IPS DF 4.7 (cell line): Measurements from ENCODE around the gene LAD1.

Experiments used
- DNase-seq: peaks from one replicate; pipeline ENCODE4 v3.0.0-alpha.2; 2013; ENCODE audit warnings: low spot score; ENCODE audit errors: extremely low read depth

LAD1 gene

GRCh38 chr1:201350884-201351283 lies 48.2 kb downstream of the LAD1 start:
- DNase-seq, result no peak

DNA sequence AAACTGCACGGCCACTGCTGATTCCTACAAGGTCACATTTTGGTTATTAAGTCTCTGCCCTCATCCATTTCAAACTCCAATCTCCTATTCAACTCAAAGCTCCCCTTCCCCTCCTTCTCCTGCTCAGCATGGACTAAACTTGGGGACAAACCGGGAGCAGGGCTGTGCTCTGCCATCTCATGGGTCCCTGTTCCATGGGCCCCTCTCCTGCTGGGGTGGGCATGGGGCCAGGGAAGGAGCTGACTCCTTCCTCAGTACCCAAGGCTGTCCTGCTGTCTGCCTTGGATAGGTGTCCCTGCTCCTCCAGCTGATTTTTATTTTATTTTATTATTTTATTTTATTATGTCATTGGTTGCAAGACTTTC lies 48.8 kb downstream of the LAD1 start:
- DNase-seq, result no peak

DNA sequence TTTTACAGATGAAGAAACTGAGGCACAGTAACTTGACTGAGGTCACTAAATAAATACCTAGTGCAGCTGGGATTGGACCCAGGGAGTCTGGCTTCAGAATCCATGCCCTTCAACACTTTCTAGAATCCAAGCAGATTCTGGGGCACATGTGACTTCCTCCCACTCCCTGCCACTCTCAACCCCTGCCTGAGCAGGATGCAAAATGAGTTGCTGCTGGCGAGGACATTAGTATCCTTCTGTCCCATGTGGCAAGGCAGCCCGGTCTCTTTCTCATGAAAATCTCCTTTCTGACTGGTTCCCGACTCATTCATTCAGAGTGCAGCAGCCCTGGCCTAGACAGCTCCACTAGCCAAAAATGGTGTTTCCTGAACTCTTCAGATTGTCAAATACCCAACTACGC lies 50.0 kb downstream of the LAD1 start:
- no peak for DNase-seq

DNA sequence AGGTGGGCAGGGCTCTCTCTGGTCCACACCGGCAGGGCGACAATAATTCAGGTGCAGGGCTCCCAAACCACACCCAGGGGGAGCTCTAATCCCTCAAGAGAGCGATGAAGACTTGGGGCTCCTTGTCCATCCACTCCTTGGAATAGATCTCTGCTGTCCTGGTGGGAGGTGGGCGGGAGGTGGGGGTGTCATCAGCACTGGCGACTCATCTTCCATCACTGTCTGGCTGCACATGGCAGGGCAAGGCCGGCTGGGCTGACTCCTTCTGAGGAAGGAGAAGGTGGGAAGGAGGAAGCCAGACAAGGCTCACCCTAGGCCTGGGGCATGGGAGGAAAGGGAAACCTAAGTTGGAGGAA lies 50.9 kb downstream of the LAD1 start:
- peak; percentile 78 for DNase-seq

GRCh38 chr1:201347498-201348210 lies 51.5 kb downstream of the LAD1 start:
- DNase-seq, result peak; percentile 58

GRCh38 chr1:201346987-201347386 lies 52.1 kb downstream of the LAD1 start:
- no peak for DNase-seq

GRCh38 chr1:201346337-201346939 lies 52.7 kb downstream of the LAD1 start:
- DNase-seq, result peak; percentile 71

DNA sequence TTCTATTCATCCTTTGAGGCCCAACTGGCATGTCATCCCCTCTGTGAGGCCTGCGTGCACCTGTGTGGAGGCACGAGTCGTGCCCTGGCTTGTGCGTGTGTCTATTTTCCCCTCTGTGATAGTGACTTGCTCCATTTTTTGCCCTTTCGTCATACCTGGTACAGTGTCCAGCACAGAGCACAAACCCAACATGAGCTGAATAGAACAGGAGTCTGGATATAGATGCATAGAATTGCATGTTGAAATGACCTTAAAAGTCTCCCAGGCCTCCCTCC lies 54.1 kb downstream of the LAD1 start:
- DNase-seq, result no peak

GRCh38 chr1:201344206-201345080 lies 54.7 kb downstream of the LAD1 start:
- DNase-seq, result no peak

DNA sequence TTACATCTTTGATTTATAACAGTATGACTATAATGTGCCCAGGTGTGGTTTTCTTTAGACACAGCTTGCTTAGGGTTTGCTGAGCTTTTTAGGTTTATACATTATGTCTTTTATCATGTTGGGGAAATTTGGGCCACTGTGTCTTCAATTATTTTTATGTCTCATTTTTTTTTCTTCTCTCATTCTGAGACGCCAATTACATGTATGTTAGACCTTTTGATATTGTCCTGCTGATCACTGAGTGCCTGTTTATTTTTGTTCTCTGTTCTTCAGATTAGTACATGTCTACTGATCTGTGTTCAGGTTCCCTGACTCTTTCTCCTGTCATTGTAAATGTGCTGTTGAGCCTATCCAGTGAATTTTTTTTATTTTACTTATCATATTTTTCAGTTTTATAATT lies 57.7 kb downstream of the LAD1 start:
- no peak for DNase-seq

DNA sequence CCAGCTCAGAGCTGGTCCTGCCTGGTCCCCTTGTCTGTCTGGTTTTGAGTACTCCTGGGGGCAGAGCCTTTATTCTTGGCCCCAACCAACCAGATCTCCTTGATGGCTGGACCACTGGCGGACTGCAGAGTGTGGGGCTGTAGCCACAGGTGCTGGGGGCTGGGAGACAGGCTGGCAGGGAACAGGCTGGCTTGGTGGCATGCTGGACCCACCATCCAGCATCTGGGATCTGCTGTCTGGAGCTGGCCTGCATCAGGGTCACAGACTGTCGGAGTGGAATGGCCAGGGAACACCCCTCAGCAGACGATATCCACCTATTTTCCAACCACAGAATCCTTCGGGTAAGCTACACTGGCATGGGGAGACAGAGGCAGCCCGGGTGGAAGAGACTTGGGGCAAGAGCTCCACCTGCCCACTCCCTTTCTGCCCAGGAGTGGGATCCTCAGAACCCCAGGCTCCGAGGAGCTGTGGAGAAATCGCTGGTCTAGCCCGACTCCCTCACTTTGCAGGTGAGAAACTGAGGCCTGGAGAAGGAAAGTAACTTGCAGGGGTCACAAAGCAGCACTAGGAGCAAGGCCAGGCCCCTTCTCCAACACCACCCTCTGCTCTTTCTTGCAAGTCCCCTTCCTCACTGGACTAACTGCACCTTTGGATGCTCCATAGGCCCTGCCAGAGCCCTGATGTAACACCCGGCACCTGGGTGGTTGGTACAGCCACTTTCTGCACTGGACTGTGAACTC lies 62.2 kb downstream of the LAD1 start:
- no peak for DNase-seq

DNA sequence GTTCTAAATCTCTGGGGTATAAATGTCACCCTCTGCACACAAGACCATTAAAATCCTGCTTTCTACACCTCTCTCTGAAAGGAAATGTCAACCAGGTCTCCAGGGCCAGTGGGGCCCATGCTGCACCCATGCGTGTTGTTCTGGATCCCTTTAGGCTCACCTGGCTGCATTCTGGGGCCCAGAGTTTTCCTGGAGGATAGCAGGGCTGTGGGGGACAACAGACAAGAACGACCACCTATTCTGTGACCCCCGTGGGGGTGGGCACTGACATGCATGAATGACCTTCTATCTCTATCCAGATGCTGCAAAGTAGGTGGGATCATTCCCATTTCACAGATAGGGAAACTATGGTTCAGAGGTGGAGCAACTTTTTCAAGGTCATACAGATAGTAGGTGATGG lies 63.2 kb downstream of the LAD1 start:
- no peak for DNase-seq

- no peak for DNase-seq
These were observed 63.8 kb downstream of the LAD1 start for GRCh38 chr1:201335174-201335870.

- DNase-seq, result no peak
These were observed 64.6 kb downstream of the LAD1 start for GRCh38 chr1:201334325-201335173.

DNA sequence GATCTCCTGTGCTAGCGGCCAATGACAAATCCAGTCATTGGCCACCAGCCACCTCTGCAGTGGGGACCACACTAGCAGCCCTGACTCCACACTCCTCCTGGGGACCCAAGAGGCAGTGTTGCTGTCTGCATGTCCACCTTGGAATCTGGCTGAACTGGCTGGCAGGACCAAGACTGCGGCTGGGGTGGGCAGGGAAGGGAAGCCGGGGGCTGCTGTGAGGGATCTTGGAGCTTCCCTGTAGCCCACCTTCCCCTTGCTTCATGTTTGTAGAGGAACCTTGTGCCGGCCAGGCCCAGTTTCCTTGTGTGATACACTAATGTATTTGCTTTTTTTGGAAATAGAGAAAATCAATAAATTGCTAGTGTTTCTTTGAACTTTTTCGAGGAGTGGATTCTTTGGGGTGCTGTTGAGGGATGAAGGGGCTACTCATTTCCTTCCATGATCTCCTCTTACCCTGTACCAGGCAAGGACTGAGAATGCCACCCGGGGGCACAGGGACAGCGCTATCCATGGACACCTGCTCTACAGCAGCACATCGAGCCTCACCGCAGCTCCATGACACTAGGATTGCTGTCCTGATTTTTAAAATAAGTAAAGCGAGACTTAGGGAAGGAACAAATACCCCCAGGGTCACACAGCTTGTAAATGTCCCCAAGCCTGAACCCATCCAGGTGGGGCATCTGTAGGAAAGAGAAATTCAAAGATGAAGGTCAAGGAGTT lies 66.3 kb downstream of the LAD1 start:
- no peak for DNase-seq

DNA sequence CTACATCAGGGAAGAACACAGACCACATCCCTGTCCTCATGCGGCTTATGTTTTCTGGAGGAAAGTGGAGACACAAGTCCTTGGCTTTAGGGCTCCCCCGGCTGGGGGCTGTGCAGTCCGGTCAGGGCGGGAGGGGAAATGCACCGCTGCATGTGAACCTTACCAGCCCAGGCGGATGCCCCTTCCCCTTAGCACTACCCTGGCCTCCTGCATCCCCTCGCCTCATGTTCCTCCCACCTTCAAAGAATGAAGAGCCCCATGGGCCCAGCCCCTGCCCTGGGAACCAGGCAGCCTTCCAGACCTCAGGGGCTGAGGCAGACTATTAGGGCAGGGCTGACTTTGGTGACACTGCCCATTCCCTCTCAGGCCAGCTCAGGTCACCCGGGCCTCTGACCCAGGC lies 67.1 kb downstream of the LAD1 start:
- no peak for DNase-seq

DNA sequence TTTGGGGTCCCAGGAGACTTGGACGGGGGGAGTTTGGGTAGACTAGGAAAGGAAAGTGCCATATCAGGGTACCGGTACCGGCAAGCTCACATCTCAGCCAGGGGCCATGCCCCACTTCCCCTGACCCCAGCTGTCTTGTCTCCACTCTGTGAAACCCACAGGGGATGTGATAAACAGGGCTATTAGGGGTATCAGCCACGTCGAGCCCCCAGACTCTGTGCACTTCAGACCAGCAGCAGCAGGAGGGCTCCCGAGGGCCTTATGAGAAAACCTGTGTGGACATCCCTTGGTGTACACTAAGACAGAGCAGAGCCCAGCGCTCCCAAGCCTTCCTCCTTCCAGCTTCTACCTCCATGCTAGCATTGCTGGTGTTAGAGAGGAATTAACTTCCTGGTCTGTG lies 68.0 kb downstream of the LAD1 start:
- DNase-seq, result no peak
